Panc1 (cell line): Measurements from ENCODE around the gene CLEC12A. TPM values are rescaled to one million over a fixed set of nuclear protein-coding genes. Genes with fewer than 3 reads are reported as not detected.
A peak's percentile ranks its signal among the peaks of the same experiment; 100 is the strongest.

Source experiments
- ATAC-seq: fragments of 200-7000 bp; cut with Tn5 transposase; 2 replicates; pipeline ENCODE4 v1.9.1; 2020; ENCODE audit warnings: mild to moderate bottlenecking, moderate library complexity
- Bru-seq: library from RNA; stranded (reverse); fragments of 400-500 nt; gene quantifications from one replicate; lab custom pipeline; 2021; lab: Mats Ljungman, UMichigan
- BruChase-seq, 2 experiments: library from RNA; stranded (reverse); fragments of 400-500 nt; gene quantifications; one replicate each; lab custom pipeline; 2021; lab: Mats Ljungman, UMichigan
- BruUV-seq: library from RNA; stranded (reverse); fragments of 400-500 nt; replicated peaks from 2 replicates; lab custom pipeline; 2021; lab: Mats Ljungman, UMichigan
- CTCF ChIA-PET: fragments of 300-600 bp; sonication (Branson Sonifier 250); formaldehyde crosslinking; loops from one replicate; lab custom pipeline; 2022; ENCODE audit warnings: antibody characterized with exemption; lab: Charles Lee
- POLR2A ChIA-PET: fragments of 300-600 bp; sonication (Branson Sonifier 250); formaldehyde crosslinking; loops from one replicate; lab custom pipeline; 2022; ENCODE audit warnings: antibody characterized with exemption; lab: Charles Lee
- DNase-seq: peaks from one replicate; pipeline ENCODE4 v3.0.0-alpha.2; 2010; ENCODE audit warnings: low read depth, low spot score
- H3K27ac ChIP-seq: 2 replicates; pipeline ENCODE4 v1.5.1; 2011; ENCODE audit warnings: mild to moderate bottlenecking, low read length, inconsistent platforms
- H3K27me3 ChIP-seq: fragments of 200-500 bp; sonication (Bioruptor generic); 2 replicates; pipeline ENCODE4 v1.6.0; 2014; ENCODE audit warnings: low read length, inconsistent platforms; ENCODE audit not compliant: control insufficient read depth, insufficient read depth
- H3K36me3 ChIP-seq: fragments of 200-500 bp; sonication (Bioruptor generic); 2 replicates; pipeline ENCODE4 v1.5.1; 2014; ENCODE audit warnings: inconsistent platforms, mild to moderate bottlenecking, low read length, moderate library complexity; ENCODE audit not compliant: control insufficient read depth, insufficient read depth
- H3K4me1 ChIP-seq: 2 replicates; pipeline ENCODE4 v1.5.1; 2011; ENCODE audit warnings: inconsistent platforms, mild to moderate bottlenecking, low read length, moderate library complexity; ENCODE audit not compliant: control insufficient read depth, insufficient read depth
- H3K4me3 ChIP-seq, 2 experiments: 2 replicates each; pipeline ENCODE4 v1.5.1; 2011 to 2012; ENCODE audit warnings: low read depth in 2 of 2, low read length in 2 of 2, mild to moderate bottlenecking in 2 of 2, inconsistent platforms in 1 of 2, moderate library complexity in 1 of 2
- H3K9me3 ChIP-seq: fragments of 200-500 bp; sonication (Bioruptor generic); 2 replicates; pipeline ENCODE4 v1.5.1; 2014; ENCODE audit warnings: low read depth, mild to moderate bottlenecking, inconsistent platforms, low read length, moderate library complexity; ENCODE audit not compliant: control insufficient read depth, insufficient read depth
- POLR2AphosphoS5 ChIP-seq: IDR thresholded peaks from 2 replicates; pipeline ENCODE4 v1.6.1; 2012; ENCODE audit warnings: mild to moderate bottlenecking, low read depth, low read length, moderate library complexity
- SIN3A ChIP-seq: IDR thresholded peaks from 2 replicates; pipeline ENCODE4 v1.6.1; 2012; ENCODE audit warnings: low read depth, mild to moderate bottlenecking, low read length, moderate library complexity, borderline replicate concordance; ENCODE audit not compliant: insufficient read depth
- TCF7L2 ChIP-seq: IDR thresholded peaks from 2 replicates; pipeline ENCODE4 v1.6.1; 2011; ENCODE audit warnings: mild to moderate bottlenecking, low read depth, low read length, inconsistent platforms
- in situ Hi-C: cut with HindIII; loops from 2 replicates; pipeline ENCODE4 v1.10.0; 2016; ENCODE audit warnings: low sequenced_read_pairs, low pct_unique_long_range_greater_than_20kb
- intact Hi-C: fragments of 100-400 bp; cut with micrococcal nuclease; formaldehyde crosslinking; loops from one replicate; pipeline ENCODE4 v1.10.0; 2022; ENCODE audit not compliant: unreplicated experiment
- long read RNA-seq: library from polyadenylated mRNA; unstranded; transcript quantifications from one replicate; pipeline ENCODE4 v2.0.0, GENCODE V29; 2021; ENCODE audit not compliant: unreplicated experiment
- polyA plus RNA-seq: library from polyadenylated mRNA; unstranded; fragments of >200 nt; gene quantifications from one replicate; pipeline ENCODE4 v1.2.1, GENCODE V29; 2012; ENCODE audit warnings: missing spikeins; ENCODE audit not compliant: insufficient read length
- total RNA-seq: library from RNA; stranded (reverse); gene quantifications from one replicate; pipeline ENCODE4 v1.2.1, GENCODE V29; 2021; ENCODE audit not compliant: unreplicated experiment
- TF ChIP-seq, protein P1 (sequence below): fragments of 450-650 bp; IDR thresholded peaks from 2 replicates; pipeline ENCODE4 v1.5.1; 2017; ENCODE audit warnings: mild to moderate bottlenecking
- TF ChIP-seq, protein P2 (sequence below), 2 experiments: IDR thresholded peaks; 2 replicates each; pipeline ENCODE4 v1.6.1; 2011 to 2012; ENCODE audit warnings: low read depth in 2 of 2, control low read depth in 1 of 2, low read length in 1 of 2, mild to moderate bottlenecking in 1 of 2, moderate library complexity in 1 of 2; ENCODE audit not compliant: insufficient read depth in 1 of 2

CLEC12A gene
- total RNA-seq: not detected
- not detected for polyA plus RNA-seq
- percentile 5 among the genes with signal in this experiment for Bru-seq, nascent RNA
- BruChase-seq, experiment 1, labeled RNA remaining after a 2-hour chase: not detected
- BruChase-seq, experiment 2, labeled RNA remaining after a 6-hour chase: not detected
- long read RNA-seq: 0 reads

DNA sequence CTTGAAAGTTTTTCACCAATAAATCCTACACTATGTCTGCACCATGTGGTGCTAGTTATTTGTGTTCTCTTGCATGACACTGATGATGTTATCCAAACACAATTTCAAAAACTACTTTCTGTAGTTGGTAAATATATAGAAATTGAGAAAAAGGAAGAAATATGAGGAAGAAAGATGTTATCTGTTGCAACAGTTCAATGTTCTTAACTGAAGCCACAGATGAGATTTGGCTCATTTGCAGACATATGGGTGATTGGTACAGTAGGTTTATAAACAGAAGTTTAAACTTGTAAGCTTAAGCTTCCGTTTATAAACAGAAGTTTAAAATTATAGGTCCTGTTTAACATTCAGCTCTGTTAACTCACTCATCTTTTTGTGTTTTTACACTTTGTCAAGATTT is at the start of gene CLEC12A:
TSS of gene CLEC12A (plus strand) at position 229 of the 400 bp plus-strand sequence. CDS start 188 bp downstream, outside the sequence.
- in situ Hi-C loops: no loop called here
- DNase-seq: no peak
- Histone ChIP-seq H3K4me1 (no peaks in the 10 kb centered on the region), H3K9me3 (no peaks in the 10 kb centered on the region), H3K36me3 (no peaks in the 10 kb centered on the region), H3K4me3 (no peak within 1 kb of the TSS), H3K27ac (no peak within 1 kb of the TSS), H3K27me3 (no peaks in the 10 kb centered on the region)
- TF ChIP-seq SIN3A: no peak
- TF ChIP-seq, protein P1, sequence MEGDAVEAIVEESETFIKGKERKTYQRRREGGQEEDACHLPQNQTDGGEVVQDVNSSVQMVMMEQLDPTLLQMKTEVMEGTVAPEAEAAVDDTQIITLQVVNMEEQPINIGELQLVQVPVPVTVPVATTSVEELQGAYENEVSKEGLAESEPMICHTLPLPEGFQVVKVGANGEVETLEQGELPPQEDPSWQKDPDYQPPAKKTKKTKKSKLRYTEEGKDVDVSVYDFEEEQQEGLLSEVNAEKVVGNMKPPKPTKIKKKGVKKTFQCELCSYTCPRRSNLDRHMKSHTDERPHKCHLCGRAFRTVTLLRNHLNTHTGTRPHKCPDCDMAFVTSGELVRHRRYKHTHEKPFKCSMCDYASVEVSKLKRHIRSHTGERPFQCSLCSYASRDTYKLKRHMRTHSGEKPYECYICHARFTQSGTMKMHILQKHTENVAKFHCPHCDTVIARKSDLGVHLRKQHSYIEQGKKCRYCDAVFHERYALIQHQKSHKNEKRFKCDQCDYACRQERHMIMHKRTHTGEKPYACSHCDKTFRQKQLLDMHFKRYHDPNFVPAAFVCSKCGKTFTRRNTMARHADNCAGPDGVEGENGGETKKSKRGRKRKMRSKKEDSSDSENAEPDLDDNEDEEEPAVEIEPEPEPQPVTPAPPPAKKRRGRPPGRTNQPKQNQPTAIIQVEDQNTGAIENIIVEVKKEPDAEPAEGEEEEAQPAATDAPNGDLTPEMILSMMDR: no peak
- TF ChIP-seq POLR2AphosphoS5: no peak
- no peak for TF ChIP-seq TCF7L2
- TF ChIP-seq, protein P2, sequence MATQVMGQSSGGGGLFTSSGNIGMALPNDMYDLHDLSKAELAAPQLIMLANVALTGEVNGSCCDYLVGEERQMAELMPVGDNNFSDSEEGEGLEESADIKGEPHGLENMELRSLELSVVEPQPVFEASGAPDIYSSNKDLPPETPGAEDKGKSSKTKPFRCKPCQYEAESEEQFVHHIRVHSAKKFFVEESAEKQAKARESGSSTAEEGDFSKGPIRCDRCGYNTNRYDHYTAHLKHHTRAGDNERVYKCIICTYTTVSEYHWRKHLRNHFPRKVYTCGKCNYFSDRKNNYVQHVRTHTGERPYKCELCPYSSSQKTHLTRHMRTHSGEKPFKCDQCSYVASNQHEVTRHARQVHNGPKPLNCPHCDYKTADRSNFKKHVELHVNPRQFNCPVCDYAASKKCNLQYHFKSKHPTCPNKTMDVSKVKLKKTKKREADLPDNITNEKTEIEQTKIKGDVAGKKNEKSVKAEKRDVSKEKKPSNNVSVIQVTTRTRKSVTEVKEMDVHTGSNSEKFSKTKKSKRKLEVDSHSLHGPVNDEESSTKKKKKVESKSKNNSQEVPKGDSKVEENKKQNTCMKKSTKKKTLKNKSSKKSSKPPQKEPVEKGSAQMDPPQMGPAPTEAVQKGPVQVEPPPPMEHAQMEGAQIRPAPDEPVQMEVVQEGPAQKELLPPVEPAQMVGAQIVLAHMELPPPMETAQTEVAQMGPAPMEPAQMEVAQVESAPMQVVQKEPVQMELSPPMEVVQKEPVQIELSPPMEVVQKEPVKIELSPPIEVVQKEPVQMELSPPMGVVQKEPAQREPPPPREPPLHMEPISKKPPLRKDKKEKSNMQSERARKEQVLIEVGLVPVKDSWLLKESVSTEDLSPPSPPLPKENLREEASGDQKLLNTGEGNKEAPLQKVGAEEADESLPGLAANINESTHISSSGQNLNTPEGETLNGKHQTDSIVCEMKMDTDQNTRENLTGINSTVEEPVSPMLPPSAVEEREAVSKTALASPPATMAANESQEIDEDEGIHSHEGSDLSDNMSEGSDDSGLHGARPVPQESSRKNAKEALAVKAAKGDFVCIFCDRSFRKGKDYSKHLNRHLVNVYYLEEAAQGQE (IDR thresholded peaks at IDR 0.05; ENCODE audit: insufficient read depth in 1 of 2, low read depth in 2 of 2, low read length in 1 of 2): no peak
- intact Hi-C loops: no loop called here
- no peak for ATAC-seq
- POLR2A ChIA-PET: no interaction called here
- CTCF ChIA-PET: no interaction called here
- no TSS peak for BruUV-seq

DNA sequence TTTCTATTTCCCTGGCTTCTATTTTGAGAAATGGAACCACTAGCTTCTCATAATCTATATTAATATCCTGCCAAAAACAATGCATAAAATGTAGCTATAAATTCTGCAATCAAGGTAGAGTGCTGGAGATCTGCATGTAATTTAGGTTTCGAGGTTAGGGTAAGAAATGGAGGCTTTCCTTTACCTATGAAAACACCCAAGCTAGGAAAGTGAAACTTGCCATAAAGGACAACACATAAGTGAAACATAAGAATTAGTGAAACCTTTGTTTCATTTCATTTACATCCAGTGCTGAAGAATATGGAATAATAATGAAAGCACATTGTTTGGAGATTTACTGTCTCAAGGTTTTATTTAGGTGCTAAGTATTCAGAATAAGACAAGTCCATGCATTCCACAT is 48.8 kb upstream of the CLEC12A start:
- intact Hi-C loops (no loop called here), in situ Hi-C loops (no loop called here)
- no peaks in the 10 kb centered on the region for H3K9me3 ChIP-seq
- ChIA-PET POLR2A (no interaction called here), CTCF (interaction anchor here (0.6 kb wide), 1 partner anchor 180 kb away, joined by 3 read pairs; no protein-coding TSS in a partner anchor)
- no peak overlapping the region for H3K4me3 ChIP-seq
- H3K27me3 ChIP-seq: no peaks in the 10 kb centered on the region
- no TSS peak for BruUV-seq
- no peak overlapping the region for H3K27ac ChIP-seq
- no peaks in the 10 kb centered on the region for H3K36me3 ChIP-seq
- TF ChIP-seq, protein P1: no peak
- TF ChIP-seq SIN3A: no peak
- TF ChIP-seq, protein P2 (IDR thresholded peaks at IDR 0.05; ENCODE audit: insufficient read depth in 1 of 2, low read depth in 2 of 2, low read length in 1 of 2): no peak
- DNase-seq: no peak
- no peaks in the 10 kb centered on the region for H3K4me1 ChIP-seq
- no peak for ATAC-seq
